ENCODE results near the gene AXIN2. TPM values are rescaled to one million over a fixed set of nuclear protein-coding genes. Genes with fewer than 3 reads are reported as not detected.

Gene AXIN2
- total and polyA plus RNA-seq, 10 of the 15 experiments (the other 5 are each of a cell fraction or from before 2014, with no cell fraction given): 0.47 to 7.8 (median 3.1) TPM

GRCh38 chr17:65522751-65523404 is 38.6 kb downstream of the AXIN2 start (continued):
- TF ChIP-seq E4F1 (IDR thresholded peaks at IDR 0.05; ENCODE audit: borderline replicate concordance, partially characterized antibody) (no peak), JUND (IDR thresholded peaks at IDR 0.05; ENCODE audit: low read depth, low read length) (no peak)

GRCh38 chr17:65519462-65519861 is 42.0 kb downstream of the AXIN2 start:
- no peak overlapping the region for H3K4me3 ChIP-seq
- H3K9me3 ChIP-seq (replicated peaks; ENCODE audit: control insufficient read depth, insufficient read depth, low read length): no peaks in the 10 kb centered on the region
- DNase-seq (ENCODE audit: low read depth, low spot score) (no peak), FAIRE-seq (no peak), ATAC-seq (no peak)
- BruUV-seq (replicated peaks): no TSS peak
- no peaks in the 10 kb centered on the region for H3K4me1 ChIP-seq (ENCODE audit: control insufficient read depth, insufficient read depth, low read length)
- no peaks in the 10 kb centered on the region for H3K79me2 ChIP-seq (ENCODE audit: control insufficient read depth, insufficient read depth, low read length)
- H2AFZ ChIP-seq (ENCODE audit: control insufficient read depth, low read depth, low read length): no peak overlapping the region
- ChIA-PET POLR2A (no interaction called here), SMC1A (ENCODE audit: uncharacterized antibody, unreplicated experiment) (no interaction called here), CTCF (no interaction called here), RAD21 (ENCODE audit: unreplicated experiment) (no interaction called here)
- no peak overlapping the region for H3K4me2 ChIP-seq (ENCODE audit: control insufficient read depth, insufficient read depth)
- no peak overlapping the region for H3K9ac ChIP-seq (ENCODE audit: control insufficient read depth, insufficient read depth, low read length)
- no peaks in the 10 kb centered on the region for H4K20me1 ChIP-seq (ENCODE audit: control insufficient read depth, insufficient read depth)
- no peaks in the 10 kb centered on the region for H3K27me3 ChIP-seq (replicated peaks in 1 of 2; ENCODE audit: control insufficient read depth in 2 of 2, insufficient read depth in 2 of 2, low read length in 1 of 2)
- intact Hi-C loops (cut with micrococcal nuclease; ENCODE audit: unreplicated experiment) (no loop called here), in situ Hi-C loops (cut with MboI) (no loop called here)
- 21% methylated on average over 3 of the region's 3 CpGs for WGBS (ENCODE audit: insufficient coverage, insufficient replicate concordance, low lambda C conversion rate, missing lambda C conversion rate)
- no peaks in the 10 kb centered on the region for H3K36me3 ChIP-seq (ENCODE audit: control insufficient read depth in 2 of 2, insufficient read depth in 2 of 2, low read length in 1 of 2)
- no peak overlapping the region for H3K27ac ChIP-seq (ENCODE audit: control insufficient read depth, insufficient read depth)
- no peak for TF ChIP-seq CBX5 (IDR thresholded peaks at IDR 0.05; ENCODE audit: low read depth)
- no peak for TF ChIP-seq MTA2 (IDR thresholded peaks at IDR 0.05; ENCODE audit: low read depth)
- TF ChIP-seq FOS (IDR thresholded peaks at IDR 0.05; ENCODE audit: borderline replicate concordance, extremely low read depth, insufficient read length): no peak
- TF ChIP-seq ELK1 (IDR thresholded peaks at IDR 0.05; ENCODE audit: low read depth, low read length): no peak
- TF ChIP-seq HCFC1 (IDR thresholded peaks at IDR 0.05; ENCODE audit: low read length): no peak
- no peak for TF ChIP-seq RAD21 (IDR thresholded peaks at IDR 0.05; ENCODE audit: insufficient read depth, low read depth, low read length)
- TF ChIP-seq ATF2 (IDR thresholded peaks at IDR 0.05; ENCODE audit: low read length): no peak
- TF ChIP-seq TBL1XR1 (IDR thresholded peaks at IDR 0.05; ENCODE audit: low read depth, low read length): no peak
- no peak for TF ChIP-seq CHD2 (IDR thresholded peaks at IDR 0.05; ENCODE audit: borderline replicate concordance, low read depth, low read length)
- no peak for TF ChIP-seq NR2F1 (conservative IDR thresholded peaks at IDR 0.05)
- no peak for TF ChIP-seq WRNIP1 (IDR thresholded peaks at IDR 0.05; ENCODE audit: borderline replicate concordance, low read depth, low read length)
- no peak for TF ChIP-seq SUZ12 (IDR thresholded peaks at IDR 0.05; ENCODE audit: unreplicated experiment)
- TF ChIP-seq ZZZ3 (IDR thresholded peaks at IDR 0.05; ENCODE audit: control insufficient read depth, insufficient read length, low read depth): no peak
- no peak for TF ChIP-seq BCL11A (IDR thresholded peaks at IDR 0.05; ENCODE audit: low read depth, low read length)
- no peak for TF ChIP-seq MLLT1 (IDR thresholded peaks at IDR 0.05)
- TF ChIP-seq BRCA1 (IDR thresholded peaks at IDR 0.05; ENCODE audit: low read depth, low read length): no peak
